G401 (cell line): ENCODE results near the gene LILRB1. TPM values are rescaled to one million over a fixed set of nuclear protein-coding genes. Genes with fewer than 3 reads are reported as not detected.
"Not testable (repeated sequence)": the region's sequence is repeated elsewhere in the genome, so short reads cannot be mapped to it uniquely, and the experiment has no call there.

Source experiments
- DNase-seq: peaks from one replicate; pipeline ENCODE4 v3.0.0-alpha.2; 2015; ENCODE audit warnings: low spot score
- in situ Hi-C: cut with HindIII; loops from 2 replicates; pipeline ENCODE4 v1.10.0; 2016; ENCODE audit warnings: low sequenced_read_pairs, mixed read lengths
- total RNA-seq: library from RNA; depleted of rRNA; stranded (reverse); fragments of >200 nt; shearing (Covaris generic); gene quantifications from 2 replicates; pipeline ENCODE4 v1.2.3, GENCODE V29; 2014

Gene LILRB1
- total RNA-seq, 1 experiment from 2014 or later = not detected

GRCh38 chr19:54654447-54655321 lies 24.4 kb downstream of the LILRB1 start:
- DNase-seq = no peak
- in situ Hi-C loops = loop anchor here (25.0 kb wide), 1 partner anchor 117 kb away; no protein-coding TSS in a partner anchor

- DNase-seq = no peak
- in situ Hi-C loops = loop anchor here (25.0 kb wide), 1 partner anchor 122 kb away; no protein-coding TSS in a partner anchor
Observed at GRCh38 chr19:54659300-54659699, 29.0 kb downstream of the LILRB1 start.

- no peak for DNase-seq
- in situ Hi-C loops = loop anchor here (25.0 kb wide), 1 partner anchor 123 kb away; no protein-coding TSS in a partner anchor
Observed at GRCh38 chr19:54660306-54660705, 30.0 kb downstream of the LILRB1 start.

- no peak for DNase-seq
Observed at GRCh38 chr19:54660964-54661363, 30.7 kb downstream of the LILRB1 start.

GRCh38 chr19:54661846-54662481 lies 31.7 kb downstream of the LILRB1 start:
- no peak for DNase-seq
- in situ Hi-C loops = loop anchor here (25.0 kb wide), 1 partner anchor 125 kb away; no protein-coding TSS in a partner anchor

More at GRCh38 chr19:54660964-54661363, 30.7 kb downstream of the LILRB1 start:
- in situ Hi-C loops = loop anchor here (25.0 kb wide), 1 partner anchor 124 kb away; no protein-coding TSS in a partner anchor

- in situ Hi-C loops = loop anchor here (25.0 kb wide), 1 partner anchor 125 kb away; no protein-coding TSS in a partner anchor
- no peak for DNase-seq
Observed at GRCh38 chr19:54662730-54663129, 32.4 kb downstream of the LILRB1 start, which contains the start of gene LILRB4. Gene LILRB4, plus strand, starts transcription at chr19:54662985. Its CDS starts 49 bp downstream, at chr19:54663034.

GRCh38 chr19:54665530-54665929 lies 35.2 kb downstream of the LILRB1 start:
- in situ Hi-C loops = loop anchor here (25.0 kb wide), 1 partner anchor 128 kb away; no protein-coding TSS in a partner anchor
- no peak for DNase-seq

GRCh38 chr19:54667217-54667616 lies 36.9 kb downstream of the LILRB1 start:
- no peak for DNase-seq
- in situ Hi-C loops = loop anchor here (25.0 kb wide), 1 partner anchor 130 kb away; no protein-coding TSS in a partner anchor

GRCh38 chr19:54668353-54668752 lies 38.1 kb downstream of the LILRB1 start:
- DNase-seq = no peak
- in situ Hi-C loops = loop anchor here (25.0 kb wide), 1 partner anchor 131 kb away; no protein-coding TSS in a partner anchor

- in situ Hi-C loops = loop anchor here (25.0 kb wide), 1 partner anchor 133 kb away; no protein-coding TSS in a partner anchor
- no peak for DNase-seq
Observed at GRCh38 chr19:54670576-54671357, 40.5 kb downstream of the LILRB1 start.

- in situ Hi-C loops = loop anchor here (25.0 kb wide), 1 partner anchor 136 kb away; no protein-coding TSS in a partner anchor
- no peak for DNase-seq
Observed at GRCh38 chr19:54673222-54673621, 42.9 kb downstream of the LILRB1 start.

- peak; percentile 7 for DNase-seq
- in situ Hi-C loops = loop anchor here (25.0 kb wide), 1 partner anchor 137 kb away; no protein-coding TSS in a partner anchor
Observed at GRCh38 chr19:54674021-54674617, 43.8 kb downstream of the LILRB1 start.

GRCh38 chr19:54676210-54676834 lies 46.0 kb downstream of the LILRB1 start:
- DNase-seq = peak; percentile 22
- in situ Hi-C loops = not testable (repeated sequence)

- in situ Hi-C loops = no loop called here
- DNase-seq = no peak
Observed at GRCh38 chr19:54677217-54677616, 46.9 kb downstream of the LILRB1 start.

- in situ Hi-C loops, DNase-seq: not testable (repeated sequence)
Observed at GRCh38 chr19:54681596-54681995, 51.3 kb downstream of the LILRB1 start.

GRCh38 chr19:54682306-54682856 lies 52.1 kb downstream of the LILRB1 start:
- no peak for DNase-seq
- in situ Hi-C loops = no loop called here

- in situ Hi-C loops = no loop called here
- no peak for DNase-seq
Observed at GRCh38 chr19:54684527-54684926, 54.2 kb downstream of the LILRB1 start.
